ENCODE measurements around the gene IRX6. TPM values are rescaled to one million over a fixed set of nuclear protein-coding genes. Genes with fewer than 3 reads are reported as not detected.

The IRX6 gene
- total and polyA plus RNA-seq, 2 donors (not counting 3 experiments of a cell fraction or from before 2014, with no cell fraction given) = not detected

DNA sequence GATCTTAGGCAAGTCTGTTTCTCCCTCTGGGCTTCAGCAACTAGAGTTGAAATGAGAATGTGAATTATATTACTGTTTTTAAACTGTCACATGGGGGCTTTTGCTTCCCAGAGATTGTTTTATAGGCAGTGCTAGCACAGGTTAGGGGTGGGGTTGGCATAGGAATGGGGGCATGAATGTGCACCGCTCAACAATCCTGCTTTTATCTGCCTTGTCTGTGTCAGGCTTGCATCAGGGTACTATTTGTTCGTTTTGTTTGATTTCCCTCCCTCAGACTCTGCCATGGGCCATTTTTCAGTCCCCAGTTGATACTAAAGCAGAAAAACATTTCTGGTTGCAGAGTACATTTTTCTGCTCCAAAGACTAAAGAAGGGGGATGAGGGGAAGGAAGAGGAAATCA lies 34.6 kb upstream of the IRX6 start:
- Histone ChIP-seq H2AFZ (ENCODE audit: low read depth, low read length) (no peak overlapping the region), H3K79me2 (ENCODE audit: control insufficient read depth, insufficient read depth, low read length) (no peaks in the 10 kb centered on the region), H3K4me3 (replicated peaks in 1 of 3; ENCODE audit: insufficient read depth in 1 of 3, low read depth in 1 of 3, low read length in 3 of 3) (no peak overlapping the region), H3K27ac (ENCODE audit: insufficient read depth, low read depth, low read length) (no peak overlapping the region), H3K9ac (replicated peaks; ENCODE audit: extremely low read depth, insufficient read depth, low read length) (no peak overlapping the region), H3K27me3 (ENCODE audit: control insufficient read depth in 2 of 2, insufficient read depth in 2 of 2, low read length in 2 of 2) (no peaks in the 10 kb centered on the region), H4K20me1 (replicated peaks; ENCODE audit: control insufficient read depth, extremely low read depth, insufficient read depth, low read length) (no peaks in the 10 kb centered on the region), H3K4me1 (ENCODE audit: control insufficient read depth, extremely low read depth, insufficient read depth, low read length) (no peaks in the 10 kb centered on the region), H3K4me2 (ENCODE audit: insufficient read depth, low read length) (no peak overlapping the region), H3K9me3 (replicated peaks; ENCODE audit: control insufficient read depth, insufficient read depth, low read length) (peaks cover 2% of the 10 kb centered on the region), H3K9me1 (replicated peaks; ENCODE audit: control insufficient read depth, extremely low read depth, insufficient read depth, low read length) (no peaks in the 10 kb centered on the region), H3K36me3 (ENCODE audit: control insufficient read depth in 2 of 2, extremely low read depth in 1 of 2, insufficient read depth in 2 of 2, low read length in 2 of 2) (no peaks in the 10 kb centered on the region)
- dilution Hi-C loops (cut with MboI; ENCODE audit: extremely low pct_ligation_motif_present, low sequenced_read_pairs) = no loop called here
- POLR2A ChIA-PET = no interaction called here
- intact Hi-C loops (cut with micrococcal nuclease) = no loop called here
- no peak for TF ChIP-seq FOS (IDR thresholded peaks at IDR 0.05; ENCODE audit: borderline replicate concordance, insufficient read depth, low read length)
- no peak for TF ChIP-seq MYC (IDR thresholded peaks at IDR 0.05; ENCODE audit: low read depth, low read length)
- DNase-seq (ENCODE audit: low read depth, low spot score) (no peak), FAIRE-seq (no peak)
- CTCF ChIA-PET = no interaction called here
- no TSS peak for BruUV-seq (replicated peaks)

DNA sequence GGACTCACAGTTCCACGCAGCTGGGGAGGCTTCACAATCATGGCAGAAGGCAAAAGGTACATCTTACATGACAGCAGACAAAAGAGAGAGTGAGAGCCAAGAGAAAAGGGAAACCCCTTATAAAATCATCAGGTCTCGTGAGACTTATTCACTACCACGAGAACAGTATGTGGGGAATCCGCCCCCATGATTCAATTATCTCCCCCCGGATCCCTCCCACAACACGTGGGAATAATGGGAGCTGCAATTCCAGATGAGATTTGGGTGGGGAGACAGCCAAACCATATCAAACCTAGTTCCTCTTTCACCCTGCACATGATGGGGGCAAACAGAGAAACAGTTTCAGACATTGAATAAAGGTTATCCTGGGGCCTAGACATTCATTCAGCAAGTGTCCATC lies 32.2 kb upstream of the IRX6 start:
- Histone ChIP-seq H4K20me1 (replicated peaks; ENCODE audit: control insufficient read depth, extremely low read depth, insufficient read depth, low read length) (no peaks in the 10 kb centered on the region), H3K4me2 (ENCODE audit: insufficient read depth, low read length) (no peak overlapping the region), H3K9me1 (replicated peaks; ENCODE audit: control insufficient read depth, extremely low read depth, insufficient read depth, low read length) (no peaks in the 10 kb centered on the region), H2AFZ (ENCODE audit: low read depth, low read length) (no peak overlapping the region), H3K27ac (ENCODE audit: insufficient read depth, low read depth, low read length) (no peak overlapping the region), H3K4me1 (ENCODE audit: control insufficient read depth, extremely low read depth, insufficient read depth, low read length) (no peaks in the 10 kb centered on the region), H3K36me3 (ENCODE audit: control insufficient read depth in 2 of 2, extremely low read depth in 1 of 2, insufficient read depth in 2 of 2, low read length in 2 of 2) (no peaks in the 10 kb centered on the region), H3K4me3 (replicated peaks in 1 of 3; ENCODE audit: insufficient read depth in 1 of 3, low read depth in 1 of 3, low read length in 3 of 3) (no peak overlapping the region), H3K27me3 (ENCODE audit: control insufficient read depth in 2 of 2, insufficient read depth in 2 of 2, low read length in 2 of 2) (no peaks in the 10 kb centered on the region), H3K79me2 (ENCODE audit: control insufficient read depth, insufficient read depth, low read length) (no peaks in the 10 kb centered on the region), H3K9ac (replicated peaks; ENCODE audit: extremely low read depth, insufficient read depth, low read length) (no peak overlapping the region), H3K9me3 (replicated peaks; ENCODE audit: control insufficient read depth, insufficient read depth, low read length) (peaks cover 2% of the 10 kb centered on the region)
- dilution Hi-C loops (cut with MboI; ENCODE audit: extremely low pct_ligation_motif_present, low sequenced_read_pairs) (no loop called here), intact Hi-C loops (cut with micrococcal nuclease) (no loop called here)
- no TSS peak for BruUV-seq (replicated peaks)
- TF ChIP-seq EZH2 (IDR thresholded peaks at IDR 0.05; ENCODE audit: borderline replicate concordance, low read depth, low read length, severe bottlenecking) (no peak), JUN (IDR thresholded peaks at IDR 0.05; ENCODE audit: borderline replicate concordance, insufficient read depth, insufficient read length, low read depth) (no peak), POLR2AphosphoS5 (IDR thresholded peaks at IDR 0.05; ENCODE audit: insufficient read depth, low read depth, low read length) (no peak), MYC (IDR thresholded peaks at IDR 0.05; ENCODE audit: low read depth, low read length) (no peak)
- TF ChIP-seq, protein P1, sequence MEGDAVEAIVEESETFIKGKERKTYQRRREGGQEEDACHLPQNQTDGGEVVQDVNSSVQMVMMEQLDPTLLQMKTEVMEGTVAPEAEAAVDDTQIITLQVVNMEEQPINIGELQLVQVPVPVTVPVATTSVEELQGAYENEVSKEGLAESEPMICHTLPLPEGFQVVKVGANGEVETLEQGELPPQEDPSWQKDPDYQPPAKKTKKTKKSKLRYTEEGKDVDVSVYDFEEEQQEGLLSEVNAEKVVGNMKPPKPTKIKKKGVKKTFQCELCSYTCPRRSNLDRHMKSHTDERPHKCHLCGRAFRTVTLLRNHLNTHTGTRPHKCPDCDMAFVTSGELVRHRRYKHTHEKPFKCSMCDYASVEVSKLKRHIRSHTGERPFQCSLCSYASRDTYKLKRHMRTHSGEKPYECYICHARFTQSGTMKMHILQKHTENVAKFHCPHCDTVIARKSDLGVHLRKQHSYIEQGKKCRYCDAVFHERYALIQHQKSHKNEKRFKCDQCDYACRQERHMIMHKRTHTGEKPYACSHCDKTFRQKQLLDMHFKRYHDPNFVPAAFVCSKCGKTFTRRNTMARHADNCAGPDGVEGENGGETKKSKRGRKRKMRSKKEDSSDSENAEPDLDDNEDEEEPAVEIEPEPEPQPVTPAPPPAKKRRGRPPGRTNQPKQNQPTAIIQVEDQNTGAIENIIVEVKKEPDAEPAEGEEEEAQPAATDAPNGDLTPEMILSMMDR (IDR thresholded peaks at IDR 0.05; ENCODE audit: extremely low read depth in 1 of 2, insufficient read depth in 1 of 2, low read depth in 1 of 2, low read length in 2 of 2) = no peak
- TF ChIP-seq, protein P2, sequence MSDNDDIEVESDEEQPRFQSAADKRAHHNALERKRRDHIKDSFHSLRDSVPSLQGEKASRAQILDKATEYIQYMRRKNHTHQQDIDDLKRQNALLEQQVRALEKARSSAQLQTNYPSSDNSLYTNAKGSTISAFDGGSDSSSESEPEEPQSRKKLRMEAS (IDR thresholded peaks at IDR 0.05; ENCODE audit: insufficient read depth, insufficient read length) = no peak
- POLR2A ChIA-PET = no interaction called here
- FAIRE-seq = no peak
- CTCF ChIA-PET = no interaction called here
- DNase-seq (ENCODE audit: low read depth, low spot score) = no peak

All from endothelial cell of umbilical vein (primary cell).